GM18867 (cell line): ENCODE measurements around the gene AARS2.

Experiments
- ATAC-seq: cut with Tn5 transposase; IDR thresholded peaks from one replicate; pipeline ENCODE4 v1.9.1; 2021; ENCODE audit warnings: mild to moderate bottlenecking, moderate library complexity; ENCODE audit not compliant: unreplicated experiment

The AARS2 gene

DNA sequence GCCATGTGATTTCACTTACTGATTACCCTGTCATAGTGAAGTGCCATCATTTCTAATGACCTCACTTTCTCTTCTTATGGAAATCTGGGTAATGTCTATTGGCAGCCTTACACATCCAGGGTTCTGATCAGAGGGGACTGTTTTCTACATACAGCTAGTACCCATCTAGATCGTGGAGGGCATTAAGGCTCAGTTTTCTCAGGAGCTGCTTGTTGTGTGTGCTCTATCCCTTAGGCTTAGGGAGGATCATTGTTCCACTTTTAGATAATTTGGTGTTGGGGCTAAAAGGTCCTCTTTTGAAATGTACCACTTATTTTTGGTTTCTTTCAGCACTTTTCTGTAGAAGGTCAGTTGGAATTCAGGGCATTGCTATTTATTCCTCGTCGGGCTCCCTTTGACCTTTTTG, 62.4 kb downstream of the AARS2 start:
- no peak for ATAC-seq

DNA sequence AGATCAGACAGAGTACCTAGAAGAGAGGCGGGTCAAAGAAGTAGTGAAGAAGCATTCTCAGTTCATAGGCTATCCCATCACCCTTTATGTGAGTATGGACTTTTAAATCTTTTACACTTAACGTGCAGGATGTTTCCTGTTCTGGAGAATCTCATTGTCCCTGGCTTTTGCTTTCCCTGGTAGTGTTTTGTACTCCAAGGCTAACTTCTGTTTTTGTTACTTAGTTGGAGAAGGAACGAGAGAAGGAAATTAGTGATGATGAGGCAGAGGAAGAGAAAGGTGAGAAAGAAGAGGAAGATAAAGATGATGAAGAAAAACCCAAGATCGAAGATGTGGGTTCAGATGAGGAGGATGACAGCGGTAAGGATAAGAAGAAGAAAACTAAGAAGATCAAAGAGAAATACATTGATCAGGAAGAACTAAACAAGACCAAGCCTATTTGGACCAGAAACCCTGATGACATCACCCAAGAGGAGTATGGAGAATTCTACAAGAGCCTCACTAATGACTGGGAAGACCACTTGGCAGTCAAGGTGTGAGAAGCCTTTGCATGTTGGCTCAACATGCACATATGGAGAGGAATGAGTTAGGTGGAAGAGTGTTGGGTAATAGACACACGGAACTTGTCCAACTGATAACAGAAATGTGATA, 63.0 kb downstream of the AARS2 start:
- ATAC-seq, result no peak
